Activated naive CD8-positive, alpha-beta T cell treated with anti-CD3 and anti-CD28 coated beads, Interleukin-2, amount 50 U/mL, for 24 hours (primary cell): ENCODE measurements around the gene PARL.

Experiments
- ATAC-seq: fragments of 150-1000 bp; cut with Tn5 transposase; one replicate; pipeline ENCODE4 v1.10.0; 2021
- DNase-seq: peaks from one replicate; pipeline ENCODE4 v3.0.0; 2021
- H3K27ac Mint-ChIP-seq: one replicate; pipeline ENCODE4 v1.8.0; 2021; ENCODE audit warnings: mild to moderate bottlenecking, mixed read lengths
- H3K27me3 Mint-ChIP-seq: one replicate; pipeline ENCODE4 v1.8.0; 2021; ENCODE audit warnings: mixed read lengths
- H3K36me3 Mint-ChIP-seq: one replicate; pipeline ENCODE4 v1.8.0; 2021; ENCODE audit warnings: low read depth, mixed read lengths
- H3K4me1 Mint-ChIP-seq: one replicate; pipeline ENCODE4 v1.8.0; 2021; ENCODE audit warnings: mixed read lengths
- H3K4me3 Mint-ChIP-seq: one replicate; pipeline ENCODE4 v1.8.0; 2021; ENCODE audit warnings: mild to moderate bottlenecking, moderate library complexity, mixed read lengths
- H3K9me3 Mint-ChIP-seq: one replicate; pipeline ENCODE4 v1.8.0; 2021; ENCODE audit warnings: mixed read lengths

PARL gene

GRCh38 chr3:183823963-183824362 lies 60.7 kb downstream of the PARL start:
- Mint-ChIP-seq H3K36me3 (peaks cover 2% of the 10 kb centered on the region), H3K27ac (peak overlapping the region; percentile 52), H3K9me3 (no peaks in the 10 kb centered on the region), H3K4me3 (peak overlapping the region; percentile 83), H3K27me3 (no peaks in the 10 kb centered on the region), H3K4me1 (peaks cover 17% of the 10 kb centered on the region)
- DNase-seq (no peak), ATAC-seq (no peak)

GRCh38 chr3:183822631-183823030 lies 62.0 kb downstream of the PARL start:
- no peak overlapping the region for H3K4me3 Mint-ChIP-seq
- H3K4me1 Mint-ChIP-seq = peaks cover 17% of the 10 kb centered on the region
- no peak overlapping the region for H3K27ac Mint-ChIP-seq
- DNase-seq (no peak), ATAC-seq (no peak)
- peaks cover 2% of the 10 kb centered on the region for H3K36me3 Mint-ChIP-seq
- H3K27me3 Mint-ChIP-seq = no peaks in the 10 kb centered on the region
- H3K9me3 Mint-ChIP-seq = no peaks in the 10 kb centered on the region

GRCh38 chr3:183819831-183820230 lies 64.8 kb downstream of the PARL start:
- no peak overlapping the region for H3K27ac Mint-ChIP-seq
- H3K4me1 Mint-ChIP-seq = peaks cover 16% of the 10 kb centered on the region
- ATAC-seq (no peak), DNase-seq (no peak)
- H3K9me3 Mint-ChIP-seq = no peaks in the 10 kb centered on the region
- H3K27me3 Mint-ChIP-seq = no peaks in the 10 kb centered on the region
- no peak overlapping the region for H3K4me3 Mint-ChIP-seq
- peaks cover 11% of the 10 kb centered on the region for H3K36me3 Mint-ChIP-seq

GRCh38 chr3:183818706-183819624 lies 65.7 kb downstream of the PARL start:
- H3K36me3 Mint-ChIP-seq = peaks cover 8% of the 10 kb centered on the region
- ATAC-seq (no peak), DNase-seq (no peak)
- H3K27me3 Mint-ChIP-seq = no peaks in the 10 kb centered on the region
- H3K4me1 Mint-ChIP-seq = peaks cover 13% of the 10 kb centered on the region
- H3K27ac Mint-ChIP-seq = no peak overlapping the region
- no peak overlapping the region for H3K4me3 Mint-ChIP-seq
- no peaks in the 10 kb centered on the region for H3K9me3 Mint-ChIP-seq

GRCh38 chr3:183818041-183818620 lies 66.5 kb downstream of the PARL start:
- Mint-ChIP-seq H3K4me1 (peaks cover 10% of the 10 kb centered on the region), H3K9me3 (no peaks in the 10 kb centered on the region), H3K36me3 (peaks cover 8% of the 10 kb centered on the region), H3K27me3 (no peaks in the 10 kb centered on the region), H3K4me3 (no peak overlapping the region), H3K27ac (no peak overlapping the region)
- ATAC-seq (no peak), DNase-seq (no peak)

- no peak for DNase-seq
- Mint-ChIP-seq H3K4me3 (no peak overlapping the region), H3K36me3 (peaks cover 8% of the 10 kb centered on the region), H3K9me3 (no peaks in the 10 kb centered on the region), H3K4me1 (peaks cover 10% of the 10 kb centered on the region), H3K27ac (no peak overlapping the region), H3K27me3 (no peaks in the 10 kb centered on the region)
- ATAC-seq = no peak
Measured at GRCh38 chr3:183817639-183818038, 67.0 kb downstream of the PARL start.

GRCh38 chr3:183816681-183817510 lies 67.8 kb downstream of the PARL start:
- H3K27ac Mint-ChIP-seq = no peak overlapping the region
- no peak overlapping the region for H3K4me3 Mint-ChIP-seq
- no peaks in the 10 kb centered on the region for H3K9me3 Mint-ChIP-seq
- peaks cover 10% of the 10 kb centered on the region for H3K4me1 Mint-ChIP-seq
- H3K36me3 Mint-ChIP-seq = peaks cover 8% of the 10 kb centered on the region
- H3K27me3 Mint-ChIP-seq = no peaks in the 10 kb centered on the region
- no peak for DNase-seq
- no peak for ATAC-seq

GRCh38 chr3:183815951-183816475 lies 68.7 kb downstream of the PARL start:
- Mint-ChIP-seq H3K9me3 (no peaks in the 10 kb centered on the region), H3K4me3 (no peak overlapping the region), H3K36me3 (peaks cover 12% of the 10 kb centered on the region), H3K27me3 (no peaks in the 10 kb centered on the region), H3K4me1 (peaks cover 10% of the 10 kb centered on the region), H3K27ac (no peak overlapping the region)
- DNase-seq (no peak), ATAC-seq (peak; percentile 7)

GRCh38 chr3:183815563-183815940 lies 69.1 kb downstream of the PARL start:
- Mint-ChIP-seq H3K27me3 (no peaks in the 10 kb centered on the region), H3K4me3 (no peak overlapping the region), H3K4me1 (peaks cover 10% of the 10 kb centered on the region), H3K27ac (no peak overlapping the region), H3K9me3 (no peaks in the 10 kb centered on the region), H3K36me3 (peaks cover 15% of the 10 kb centered on the region)
- ATAC-seq (peak; percentile 17), DNase-seq (no peak)

GRCh38 chr3:183814240-183814639 lies 70.4 kb downstream of the PARL start:
- DNase-seq = no peak
- H3K4me3 Mint-ChIP-seq = no peak overlapping the region
- no peak overlapping the region for H3K27ac Mint-ChIP-seq
- ATAC-seq = no peak
- peaks cover 17% of the 10 kb centered on the region for H3K36me3 Mint-ChIP-seq
- no peaks in the 10 kb centered on the region for H3K9me3 Mint-ChIP-seq
- H3K4me1 Mint-ChIP-seq = peaks cover 10% of the 10 kb centered on the region
- H3K27me3 Mint-ChIP-seq = no peaks in the 10 kb centered on the region

GRCh38 chr3:183812761-183813445 lies 71.8 kb downstream of the PARL start:
- peaks cover 10% of the 10 kb centered on the region for H3K4me1 Mint-ChIP-seq
- H3K27me3 Mint-ChIP-seq = no peaks in the 10 kb centered on the region
- peak overlapping the region; percentile 2 for H3K27ac Mint-ChIP-seq
- DNase-seq = no peak
- no peak overlapping the region for H3K4me3 Mint-ChIP-seq
- no peaks in the 10 kb centered on the region for H3K9me3 Mint-ChIP-seq
- H3K36me3 Mint-ChIP-seq = peaks cover 20% of the 10 kb centered on the region
- no peak for ATAC-seq

- Mint-ChIP-seq H3K4me1 (peaks cover 10% of the 10 kb centered on the region), H3K36me3 (peaks cover 28% of the 10 kb centered on the region), H3K4me3 (no peak overlapping the region), H3K9me3 (no peaks in the 10 kb centered on the region), H3K27me3 (no peaks in the 10 kb centered on the region), H3K27ac (no peak overlapping the region)
- DNase-seq = no peak
- ATAC-seq = no peak
Measured at GRCh38 chr3:183811638-183812037, 73.0 kb downstream of the PARL start.

GRCh38 chr3:183810643-183811594 lies 73.8 kb downstream of the PARL start:
- Mint-ChIP-seq H3K27ac (no peak overlapping the region), H3K27me3 (no peaks in the 10 kb centered on the region), H3K9me3 (no peaks in the 10 kb centered on the region), H3K4me1 (peaks cover 10% of the 10 kb centered on the region), H3K36me3 (peaks cover 28% of the 10 kb centered on the region), H3K4me3 (no peak overlapping the region)
- ATAC-seq (no peak), DNase-seq (no peak)
